K562 (cell line): ENCODE results near the gene SAMD4A. TPM values are rescaled to one million over a fixed set of nuclear protein-coding genes. Genes with fewer than 3 reads are reported as not detected.

Experiments
- AFF4 ChIP-seq: sonication (generic); formaldehyde crosslinking; IDR thresholded peaks from 2 replicates; pipeline ENCODE4 v1.8.0; 2023; ENCODE audit warnings: mild to moderate bottlenecking, missing genetic modification reagents
- ARHGAP35 ChIP-seq: fragments of 450-650 bp; IDR thresholded peaks from 2 replicates; pipeline ENCODE4 v1.6.1; 2018; ENCODE audit not compliant: partially characterized antibody
- ARID1B ChIP-seq: fragments of 450-650 bp; IDR thresholded peaks from 2 replicates; pipeline ENCODE4 v1.6.1; 2016; ENCODE audit warnings: antibody characterized with exemption, mild to moderate bottlenecking, inconsistent platforms
- EGR1 ChIP-seq: fragments of 450-650 bp; conservative IDR thresholded peaks from 2 replicates; pipeline ENCODE4 v1.6.1; 2017; ENCODE audit warnings: mild to moderate bottlenecking
- EWSR1 ChIP-seq: fragments of 450-650 bp; IDR thresholded peaks from 2 replicates; pipeline ENCODE4 v1.6.1; 2018; ENCODE audit warnings: borderline replicate concordance, mild to moderate bottlenecking, low read depth, moderate library complexity; ENCODE audit not compliant: partially characterized antibody
- FOXP4 ChIP-seq: sonication (generic); formaldehyde crosslinking; IDR thresholded peaks from 2 replicates; pipeline ENCODE4 v1.8.0; 2022; ENCODE audit warnings: mild to moderate bottlenecking, missing genetic modification reagents, borderline replicate concordance
- HMBOX1 ChIP-seq: sonication (generic); IDR thresholded peaks from 2 replicates; pipeline ENCODE4 v1.6.1; 2016
- JUND ChIP-seq, 2 experiments: IDR thresholded peaks; 2 replicates in 1 of 2; 3 replicates in 1 of 2; pipeline ENCODE4 v1.6.1; 2011; ENCODE audit warnings: borderline replicate concordance in 2 of 2, low read depth in 2 of 2, low read length in 2 of 2, improper control_type of control experiment in 1 of 2, missing biosample characterization in 1 of 2, missing genetic modification characterization in 1 of 2, missing genetic modification reagents in 1 of 2
- KAT8 ChIP-seq: fragments of 450-650 bp; IDR thresholded peaks from 2 replicates; pipeline ENCODE4 v1.6.1; 2016; ENCODE audit warnings: low read depth, mild to moderate bottlenecking
- MEF2A ChIP-seq: IDR thresholded peaks from 2 replicates; pipeline ENCODE4 v1.6.1; 2011; ENCODE audit warnings: low read depth, mild to moderate bottlenecking, low read length, moderate library complexity; ENCODE audit not compliant: control insufficient read depth
- NFIC ChIP-seq: fragments of 450-650 bp; IDR thresholded peaks from 2 replicates; pipeline ENCODE4 v1.6.1; 2017; ENCODE audit warnings: mild to moderate bottlenecking, inconsistent platforms
- NR1H2 ChIP-seq: sonication (generic); formaldehyde crosslinking; IDR thresholded peaks from 2 replicates; pipeline ENCODE4 v1.4.0; 2020; ENCODE audit warnings: mild to moderate bottlenecking, missing genetic modification reagents
- PHF20 ChIP-seq: fragments of 450-650 bp; IDR thresholded peaks from 2 replicates; pipeline ENCODE4 v1.6.1; 2018; ENCODE audit not compliant: partially characterized antibody
- POU5F1 ChIP-seq: fragments of 150-350 bp; IDR thresholded peaks from 2 replicates; pipeline ENCODE4 v1.6.1; 2014; ENCODE audit warnings: borderline replicate concordance, low read length, low read depth, mild to moderate bottlenecking; ENCODE audit not compliant: partially characterized antibody
- ZBTB7A ChIP-seq: IDR thresholded peaks from 2 replicates; pipeline ENCODE4 v1.6.1; 2011; ENCODE audit warnings: low read depth, mild to moderate bottlenecking, low read length, moderate library complexity, borderline replicate concordance; ENCODE audit not compliant: control insufficient read depth
- ZNF592 ChIP-seq: fragments of 450-650 bp; IDR thresholded peaks from 2 replicates; pipeline ENCODE4 v1.6.1; 2017; ENCODE audit warnings: antibody characterized with exemption, mild to moderate bottlenecking
- ZZZ3 ChIP-seq: fragments of 450-650 bp; IDR thresholded peaks from 2 replicates; pipeline ENCODE4 v1.6.1; 2016; ENCODE audit warnings: antibody characterized with exemption, mild to moderate bottlenecking, moderate library complexity
- polyA plus RNA-seq, 8 experiments: library from polyadenylated mRNA; depleted of rRNA in 4 of 8; stranded (reverse) in 5 of 8; unstranded in 3 of 8; fragments of >200 nt; fragmentation: Nextera tagmentation in 2 of 8; fragmentation: Illumina TruSeq in 1 of 8; extraction: Ambion mirVana in 2 of 8; extraction: Trizol in 1 of 8; gene quantifications; 2 replicates each; pipeline versions ENCODE4 v1.2.1 to v1.2.3, GENCODE V29; 2011 to 2014; ENCODE audit warnings: inconsistent platforms in 1 of 8, missing spikeins in 1 of 8
- total RNA-seq, 7 experiments: library from RNA; depleted of rRNA in 6 of 7; stranded (reverse); fragments of >200 nt in 6 of 7; fragmentation: Illumina TruSeq in 2 of 7; extraction: Trizol in 2 of 7; gene quantifications; 2 replicates each; pipeline versions ENCODE4 v1.2.1 to v1.2.3, GENCODE V29; 2011 to 2021; ENCODE audit warnings: low replicate concordance in 1 of 7

SAMD4A gene
- total and polyA plus RNA-seq, 9 of the 15 experiments (the other 6 are each of a cell fraction or from before 2014, with no cell fraction given) = 0.66 to 6.8 (median 3.3) TPM

- TF ChIP-seq AFF4 (no peak), HMBOX1 (no peak), PHF20 (no peak), FOXP4 (no peak), ZNF592 (0 out of 2 replicates have a peak, but pooled peaks have one; percentile 46), EWSR1 (no peak), EGR1 (peak; percentile 66), ZBTB7A (peak; percentile 61; the same call in 1 of the 2 replicates), MEF2A (peak; percentile 42; the same call in 1 of the 2 replicates), NFIC (no peak), ARID1B (peak; percentile 43), ARHGAP35 (no peak), KAT8 (no peak), POU5F1 (no peak), NR1H2 (CRISPR knock-in tag) (no peak), ZZZ3 (no peak), JUND (IDR thresholded peaks at IDR 0.05; ENCODE audit: borderline replicate concordance, low read depth, low read length) (peak; percentile 69; the same call in 1 of the 2 replicates), JUND (tag; IDR thresholded peaks at IDR 0.05; ENCODE audit: borderline replicate concordance, low read depth, low read length) (no peak; the same call in 2 of the 3 replicates)
Measured at GRCh38 chr14:54762296-54762695, 195.4 kb downstream of the SAMD4A start (continued).
